Heart left ventricle (tissue), 13 donors: ENCODE measurements around the gene CCDC82.

Experiments
- CTCF ChIP-seq, 12 donors: fragments of 200-600 bp; sonication (generic) in 4 of 12; IDR thresholded peaks; one replicate each; pipeline versions ENCODE4 v1.5.0 to v1.8.0; 2018 to 2022; ENCODE audit warnings: antibody characterized with exemption in 12 of 12, mild to moderate bottlenecking in 5 of 12
- POLR2A ChIP-seq, 2 donors: fragments of 450-650 bp; IDR thresholded peaks; one replicate each; pipeline ENCODE4 v1.6.1; 2017; ENCODE audit warnings: antibody characterized with exemption in 2 of 2, mild to moderate bottlenecking in 2 of 2, moderate library complexity in 2 of 2
- donor health status: ischemic (EF 13 %, LVEDD 7.1; RV severe dilation, severe dysfunction).
- donor health status: DM: no; HTN: yes; CAD: no.
- donor health status: DM: no; HTN: no; CAD: no.
- donor health status: ischemic (EF 25% LVEDD 6.9; RV normal size, moderate dysfunction).
- donor health status: ischemic (EF 25% LVEDD 5.7; RV mildly dilated, moderate dysfunction).
- donor health status: ischemic (EF 35%, LVEDD 5.7; RV mildly dilated, moderate dysfunction).
- donor health status: nonischemic (EF 11% LVEDD 7.7; RV severe dilation, severe dysfunction).
- donor health status: DM: yes; HTN: yes; CAD: no.
- donor health status: PGD.
- donor health status: ischemic (EF 29% LVEDD 5.4; RV normal size, mild dysfunction).
- donor health status: nonischemic (EF 23%, LVEDD 6.1; RV moderate dilation, normal function).

GRCh38 chr11:96342961-96343711 lies 46.6 kb downstream of the CCDC82 start, which contains the start of gene MAML2:
- TF ChIP-seq CTCF (IDR thresholded peaks at IDR 0.05) (peak; percentile 85 to 99 (median 96)), POLR2A (IDR thresholded peaks at IDR 0.05) (no peak)
